Psoas muscle (tissue), 8 donors: ENCODE measurements around the gene NATD1. TPM values are rescaled to one million over a fixed set of nuclear protein-coding genes. Genes with fewer than 3 reads are reported as not detected.

Source experiments
- ATAC-seq, 4 donors: fragments of 200-7000 bp; cut with Tn5 transposase; one replicate each; pipeline ENCODE4 v1.9.1; 2020; ENCODE audit warnings: moderate library complexity in 3 of 4, mild to moderate bottlenecking in 2 of 4
- DNase-seq, 2 donors: peaks; one replicate each; pipeline ENCODE4 v3.0.0-alpha.2; 2020
- H3K27ac ChIP-seq: fragments of 200-600 bp; one replicate; pipeline ENCODE4 v1.8.0; 2022
- H3K27me3 ChIP-seq, 3 donors: fragments of 200-600 bp in 1 of 3; one replicate each; pipeline versions ENCODE4 v1.6.1 to v1.8.0; 2013 to 2022; ENCODE audit warnings: low read length in 2 of 3, mild to moderate bottlenecking in 2 of 3, moderate library complexity in 1 of 3; ENCODE audit not compliant: insufficient read depth in 3 of 3
- H3K36me3 ChIP-seq, 2 donors: fragments of 200-600 bp in 1 of 2; one replicate each; pipeline versions ENCODE4 v1.6.1 to v1.8.0; 2013 to 2022; ENCODE audit warnings: low read depth in 1 of 2, mild to moderate bottlenecking in 1 of 2, moderate library complexity in 1 of 2; ENCODE audit not compliant: insufficient read depth in 1 of 2
- H3K4me1 ChIP-seq: fragments of 200-600 bp; one replicate; pipeline ENCODE4 v1.8.0; 2022
- H3K4me3 ChIP-seq: fragments of 200-600 bp; one replicate; pipeline ENCODE4 v1.8.0; 2022; ENCODE audit warnings: mild to moderate bottlenecking
- H3K9me3 ChIP-seq: fragments of 200-600 bp; one replicate; pipeline ENCODE4 v1.8.0; 2022
- CTCF ChIP-seq: fragments of 200-600 bp; IDR thresholded peaks from one replicate; pipeline ENCODE4 v1.8.0; 2022; ENCODE audit warnings: antibody characterized with exemption
- WGBS, 3 donors: extraction: QIAGEN DNeasy Blood & Tissue Kit; methylation state at CpG; one replicate each; pipeline versions ENCODE4 v1.1.6 to v1.1.7; 2013; 5-methylcytosine and 5-hydroxymethylcytosine counted together
- intact Hi-C, 2 donors: fragments of 100-400 bp; cut with DNase I; formaldehyde crosslinking; loops; one replicate each; pipeline versions ENCODE4 v1.11.0 to v1.14.2; 2022
- long read RNA-seq, 2 donors: library from polyadenylated mRNA; unstranded; transcript quantifications; one replicate each; pipeline ENCODE4 v2.0.0, GENCODE V29; 2021
- polyA plus RNA-seq, 3 donors: library from polyadenylated mRNA; stranded (reverse); fragments of 200-250 nt; gene quantifications; one replicate each; pipeline ENCODE4 v1.2.3, GENCODE V29; 2013
- total RNA-seq, 4 donors: library from RNA; stranded (reverse); fragmentation: NEBNext Ultra II Directional in 2 of 4; extraction: Animal tissue kit (Norgen Biotek cat#: 25700) in 2 of 4; gene quantifications; one replicate each; pipeline versions ENCODE4 v1.2.1 to v1.2.4, GENCODE V29; 2021 to 2023
- donor health status: healthy with polysubstance abuse.
- donor health status: DM: no; HTN: no; CAD: no; lungs with moderate emphysema.
- donor health status: Bipolar disorder and iron deficiency.
- donor health status: healthy.
- donor health status: DM: yes; HTN: yes; CAD: no.
- donor health status: DM: no; HTN: no; CAD: no.
- donor health status: DM: no; HTN: no; CAD: no.
- donor health status: DM: yes; HTN: yes; CAD: no.

The NATD1 gene
- total RNA-seq, result 10 to 100 TPM; 21.6 to 48.0 (median 24.5) TPM
- polyA plus RNA-seq, result 10 to 100 TPM in 2 of 3 donors, 1 to 10 TPM in 1; 4.7 to 15.1 (median 10.5) TPM
- long read RNA-seq, donor 1, full-length matches to known transcripts, result 3 of 30 reads
- long read RNA-seq, donor 1, partial matches to known transcripts, result 0 of 30 reads
- long read RNA-seq, donor 1, other reads (novel, unspliced or antisense), result 27 of 30 reads
- long read RNA-seq, donor 2, full-length matches to known transcripts, result 4 of 68 reads
- long read RNA-seq, donor 2, partial matches to known transcripts, result 0 of 68 reads
- long read RNA-seq, donor 2, other reads (novel, unspliced or antisense), result 64 of 68 reads

GRCh38 chr17:21252796-21253645 lies at the start of gene NATD1:
Gene NATD1 (minus strand): TSS chr17:21253410. CDS start chr17:21253264, 146 bp downstream.
- Histone ChIP-seq H3K27ac (peak within 1 kb of the TSS; percentile 94), H3K9me3 (no peaks in the 10 kb centered on the region), H3K27me3 (no peaks in the 10 kb centered on the region), H3K4me1 (peaks cover 47% of the 10 kb centered on the region), H3K4me3 (peak within 1 kb of the TSS; percentile 71), H3K36me3 (no peaks in the 10 kb centered on the region)
- intact Hi-C loops, result loop anchor here in 1 of 2 donors (5.0 kb wide), 1 partner anchor 34 kb away; no protein-coding TSS in a partner anchor
- peak; percentile 56 to 82 (median 69) for ATAC-seq
- DNase-seq, result peak; percentile 88 to 94
- no peak for TF ChIP-seq CTCF
- WGBS, 3 donors, result 0 to 1% (median 1%) methylated on average over 57 to 117 of the region's 117 CpGs

- Histone ChIP-seq H3K4me1 (peaks cover 2% of the 10 kb centered on the region), H3K27me3 (no peaks in the 10 kb centered on the region), H3K9me3 (no peaks in the 10 kb centered on the region), H3K27ac (no peak overlapping the region), H3K36me3 (peaks cover 0 to 83% of the 10 kb centered on the region in 2 donors), H3K4me3 (no peak overlapping the region)
- 62 to 66% (median 65%) methylated on average over 19 of the region's 19 CpGs for WGBS, 3 donors
- DNase-seq (peak; percentile 13 to 60), ATAC-seq (no peak)
- intact Hi-C loops, result loop anchor here in 1 of 2 donors (10.0 kb wide), 1 partner anchor 373 kb away; no protein-coding TSS in a partner anchor
- no peak for TF ChIP-seq CTCF
These were observed 48.7 kb upstream of the NATD1 start for GRCh38 chr17:21301593-21302550.

- Histone ChIP-seq H3K4me1 (peaks cover 12% of the 10 kb centered on the region), H3K27me3 (no peaks in the 10 kb centered on the region), H3K36me3 (peaks cover 0 to 73% of the 10 kb centered on the region in 2 donors), H3K9me3 (no peaks in the 10 kb centered on the region), H3K4me3 (no peak overlapping the region), H3K27ac (no peak overlapping the region)
- no peak for TF ChIP-seq CTCF
- ATAC-seq (no peak), DNase-seq (no peak)
- 70 to 73% (median 72%) methylated on average over 31 of the region's 31 CpGs for WGBS, 3 donors
- intact Hi-C loops, result loop anchor here in 1 of 2 donors (10.0 kb wide), 1 partner anchor 374 kb away; no protein-coding TSS in a partner anchor
These were observed 47.7 kb upstream of the NATD1 start for GRCh38 chr17:21300601-21301571.
